Measurements from ENCODE around the gene OR2Z1. TPM values are rescaled to one million over a fixed set of nuclear protein-coding genes. Genes with fewer than 3 reads are reported as not detected.

Gene OR2Z1, protein sequence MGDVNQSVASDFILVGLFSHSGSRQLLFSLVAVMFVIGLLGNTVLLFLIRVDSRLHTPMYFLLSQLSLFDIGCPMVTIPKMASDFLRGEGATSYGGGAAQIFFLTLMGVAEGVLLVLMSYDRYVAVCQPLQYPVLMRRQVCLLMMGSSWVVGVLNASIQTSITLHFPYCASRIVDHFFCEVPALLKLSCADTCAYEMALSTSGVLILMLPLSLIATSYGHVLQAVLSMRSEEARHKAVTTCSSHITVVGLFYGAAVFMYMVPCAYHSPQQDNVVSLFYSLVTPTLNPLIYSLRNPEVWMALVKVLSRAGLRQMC
- total RNA-seq: not detected
- long read RNA-seq: 0 reads

DNA sequence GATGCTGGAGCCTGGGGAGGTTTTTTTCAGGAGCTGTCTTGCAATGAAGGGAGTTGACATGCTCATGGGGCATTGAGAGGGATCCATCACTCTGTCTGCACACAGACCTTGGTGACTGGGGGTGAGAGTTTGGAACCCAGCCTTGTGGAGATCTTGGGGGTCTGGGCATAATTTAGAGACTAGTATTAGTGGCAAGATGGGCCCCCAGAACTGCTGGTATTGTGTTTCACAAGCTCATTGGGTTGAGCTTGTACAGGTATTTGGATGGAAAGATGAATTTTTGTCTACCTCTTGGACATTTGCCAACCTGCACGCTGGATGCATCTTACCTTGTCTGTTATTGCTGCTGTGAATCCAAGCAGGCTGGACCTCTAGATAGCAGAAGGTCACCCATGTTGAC, at the start of gene OR2Z1:
Gene OR2Z1, plus strand, starts transcription at position 301 of the 400 bp plus-strand sequence. CDS start 9,395 bp downstream, outside the sequence.
- ATAC-seq: no peak
- H3K36me3 ChIP-seq: no peaks in the 10 kb centered on the region
- intact Hi-C loops (cut with DNase I): no loop called here
- no peaks in the 10 kb centered on the region for H3K9me3 ChIP-seq
- no peaks in the 10 kb centered on the region for H3K27me3 ChIP-seq
- no peak within 1 kb of the TSS for H3K27ac ChIP-seq
- H3K4me3 ChIP-seq: no peak within 1 kb of the TSS
- TF ChIP-seq POLR2A (IDR thresholded peaks at IDR 0.05) (no peak), CTCF (IDR thresholded peaks at IDR 0.05) (no peak)
- H3K4me1 ChIP-seq: no peaks in the 10 kb centered on the region
- no CpG with 5 or more reads among the region's 1 CpG for WGBS (ENCODE audit: insufficient coverage, low coverage, low lambda C conversion rate, missing lambda C conversion rate)
- no peak for DNase-seq

DNA sequence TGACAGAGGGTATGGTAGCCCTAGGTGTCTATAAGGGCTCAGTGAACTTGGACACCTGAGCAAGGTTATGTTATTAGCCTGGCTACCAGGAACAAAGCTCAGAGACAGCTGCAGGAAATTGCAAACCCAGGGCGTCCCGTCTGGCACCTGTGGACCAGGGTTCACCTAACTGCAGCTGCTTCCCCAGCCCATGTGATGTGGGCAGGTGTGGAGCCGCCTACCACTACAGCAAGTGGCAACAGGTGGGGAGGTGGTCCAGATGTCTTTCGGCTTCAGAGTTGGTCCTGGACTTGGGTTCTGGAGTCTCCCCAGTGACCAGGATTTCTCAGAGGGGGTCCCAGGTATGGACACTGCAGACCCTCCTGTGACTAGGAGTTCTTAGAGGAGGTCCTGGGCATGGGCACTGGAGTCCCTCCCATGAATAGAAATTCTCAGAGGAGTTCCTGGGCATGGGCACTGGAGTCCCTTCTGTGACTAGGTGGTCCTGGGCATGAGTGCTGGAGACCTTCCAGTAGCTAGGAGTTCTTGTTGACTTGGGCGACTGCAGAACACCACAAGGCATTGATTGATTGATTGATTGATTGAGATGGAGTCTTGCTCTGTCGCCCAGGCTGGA, 48.0 kb upstream of the OR2Z1 start:
- 44% methylated on average over 2 of the region's 6 CpGs for WGBS (ENCODE audit: insufficient coverage, low coverage, low lambda C conversion rate, missing lambda C conversion rate)
- no peak overlapping the region for H3K27ac ChIP-seq
- no peaks in the 10 kb centered on the region for H3K4me1 ChIP-seq
- no peaks in the 10 kb centered on the region for H3K27me3 ChIP-seq
- intact Hi-C loops (cut with DNase I): no loop called here
- H3K36me3 ChIP-seq: no peaks in the 10 kb centered on the region
- no peak for TF ChIP-seq CTCF (IDR thresholded peaks at IDR 0.05)
- no peak for TF ChIP-seq POLR2A (IDR thresholded peaks at IDR 0.05)
- H3K9me3 ChIP-seq: no peaks in the 10 kb centered on the region
- no peak for DNase-seq
- ATAC-seq: no peak
- no peak overlapping the region for H3K4me3 ChIP-seq

- Histone ChIP-seq H3K36me3 (no peaks in the 10 kb centered on the region), H3K4me3 (no peak overlapping the region), H3K27ac (no peak overlapping the region), H3K9me3 (no peaks in the 10 kb centered on the region), H3K27me3 (no peaks in the 10 kb centered on the region), H3K4me1 (no peaks in the 10 kb centered on the region)
- WGBS (ENCODE audit: insufficient coverage, low coverage, low lambda C conversion rate, missing lambda C conversion rate): 59% methylated on average over 3 of the region's 3 CpGs
- TF ChIP-seq POLR2A (IDR thresholded peaks at IDR 0.05) (no peak), CTCF (IDR thresholded peaks at IDR 0.05) (no peak)
- DNase-seq: no peak
- intact Hi-C loops (cut with DNase I): no loop called here
- no peak for ATAC-seq
Measured at GRCh38 chr19:8675066-8675465, 46.4 kb upstream of the OR2Z1 start.

DNA sequence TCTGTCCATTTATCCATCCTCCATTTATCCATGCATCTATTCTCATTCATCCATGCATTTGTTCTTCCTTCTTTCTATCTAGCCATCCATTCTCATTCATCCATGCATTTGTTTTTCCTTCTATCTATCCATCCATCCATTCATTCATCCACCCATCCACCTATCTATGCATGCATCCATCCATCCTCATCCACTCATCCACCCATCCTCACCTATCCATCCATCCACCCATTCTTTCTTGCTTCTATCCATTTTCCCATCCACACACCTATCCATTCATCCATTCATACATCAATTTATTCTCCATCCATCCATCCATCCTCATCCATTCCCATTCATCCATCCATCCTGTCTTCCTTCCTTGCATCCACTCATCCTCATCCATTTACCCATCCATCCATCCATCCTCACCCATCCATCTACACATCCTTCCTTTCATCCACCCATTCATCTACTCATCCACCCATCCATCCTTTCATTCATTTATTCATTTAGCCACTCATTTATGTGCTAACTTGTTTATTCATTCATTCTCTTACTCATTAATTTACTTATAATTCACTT, 43.1 kb upstream of the OR2Z1 start:
- Histone ChIP-seq H3K27me3 (no peaks in the 10 kb centered on the region), H3K27ac (no peak overlapping the region), H3K4me3 (no peak overlapping the region), H3K9me3 (no peaks in the 10 kb centered on the region), H3K36me3 (no peaks in the 10 kb centered on the region), H3K4me1 (no peaks in the 10 kb centered on the region)
- intact Hi-C loops (cut with DNase I): no loop called here
- DNase-seq (no peak), ATAC-seq (no peak)
- TF ChIP-seq POLR2A (IDR thresholded peaks at IDR 0.05): no peak
- TF ChIP-seq CTCF (IDR thresholded peaks at IDR 0.05): no peak
